ENCODE results near the gene KLHL33. TPM values are rescaled to one million over a fixed set of nuclear protein-coding genes. Genes with fewer than 3 reads are reported as not detected.

The KLHL33 gene
- total and polyA plus RNA-seq, 10 of the 15 experiments (the other 5 are each of a cell fraction or from before 2014, with no cell fraction given), result 0.01 to 0.16 (median 0.04) TPM; not detected in 5

GRCh38 chr14:20417250-20418186 is 18.4 kb downstream of the KLHL33 start:
- peaks cover 4% of the 10 kb centered on the region for H3K79me2 ChIP-seq (ENCODE audit: control insufficient read depth, insufficient read depth, low read length)
- no peak for ATAC-seq
- in situ Hi-C loops (cut with MboI) (loop anchor here (5.0 kb wide), 1 partner anchor 35 kb away; the partner anchor contains the start of gene OSGEP), intact Hi-C loops (cut with micrococcal nuclease; ENCODE audit: unreplicated experiment) (loop anchor here (5.0 kb wide), 1 partner anchor 115 kb away; no protein-coding TSS in a partner anchor)
- ChIA-PET SMC1A (ENCODE audit: uncharacterized antibody, unreplicated experiment) (interaction anchor here (0.6 to 1.1 kb wide), 3 partner anchors 72 to 191 kb away, joined by 3 to 5 read pairs (median 3); no protein-coding TSS in a partner anchor), CTCF (interaction anchor here (0.7 to 2.0 kb wide), 9 partner anchors 8 to 191 kb away, joined by 3 to 13 read pairs (median 5); no protein-coding TSS in a partner anchor), POLR2A (interaction anchor here (0.6 to 1.7 kb wide), 4 partner anchors 36 to 199 kb away, joined by 3 to 5 read pairs (median 4); partner anchors contain the start of genes APEX1, OSGEP and PIP4P1), RAD21 (ENCODE audit: unreplicated experiment) (interaction anchor here (0.8 to 1.4 kb wide), 2 partner anchors 75 to 90 kb away, joined by 3 to 5 read pairs; no protein-coding TSS in a partner anchor)
- BruUV-seq (replicated peaks), result no TSS peak
- H3K27me3 ChIP-seq (replicated peaks in 1 of 2; ENCODE audit: control insufficient read depth in 2 of 2, insufficient read depth in 2 of 2, low read length in 1 of 2), result no peaks in the 10 kb centered on the region
- H4K20me1 ChIP-seq (ENCODE audit: control insufficient read depth, insufficient read depth), result no peaks in the 10 kb centered on the region
- no peak overlapping the region for H3K9ac ChIP-seq (ENCODE audit: control insufficient read depth, insufficient read depth, low read length)
- TF ChIP-seq NRF1 (conservative IDR thresholded peaks at IDR 0.05; ENCODE audit: low read depth, low read length), result no peak
- TF ChIP-seq BHLHE40 (IDR thresholded peaks at IDR 0.05; ENCODE audit: borderline replicate concordance in 1 of 2, low read depth in 2 of 2, low read length in 1 of 2), result no peak
- no peak for TF ChIP-seq NFYB (IDR thresholded peaks at IDR 0.05; ENCODE audit: insufficient read depth, low read depth, low read length)
- no peak for TF ChIP-seq DPF2 (IDR thresholded peaks at IDR 0.05)
- no peak for TF ChIP-seq MYC (IDR thresholded peaks at IDR 0.05; ENCODE audit: insufficient read depth, insufficient read length, insufficient replicate concordance, low read length, severe bottlenecking)
- TF ChIP-seq ETV6 (conservative IDR thresholded peaks at IDR 0.05 in 1 of 2, IDR thresholded peaks at IDR 0.05 in 1 of 2; ENCODE audit: borderline replicate concordance in 1 of 2, low read depth in 1 of 2), result no peak
- no peak for TF ChIP-seq SMAD1 (IDR thresholded peaks at IDR 0.05; ENCODE audit: low read depth, partially characterized antibody)
- TF ChIP-seq RUNX3 (IDR thresholded peaks at IDR 0.05; ENCODE audit: low read length), result no peak
- TF ChIP-seq MEF2B (IDR thresholded peaks at IDR 0.05; ENCODE audit: partially characterized antibody, poor library complexity, severe bottlenecking), result no peak
- TF ChIP-seq PAX8 (IDR thresholded peaks at IDR 0.05), result no peak
- TF ChIP-seq ZBED1 (IDR thresholded peaks at IDR 0.05; ENCODE audit: borderline replicate concordance), result no peak
- no peak for TF ChIP-seq NFXL1 (IDR thresholded peaks at IDR 0.05; ENCODE audit: borderline replicate concordance)
- no peak for TF ChIP-seq SUPT20H (IDR thresholded peaks at IDR 0.05; ENCODE audit: borderline replicate concordance, control insufficient read depth, low read depth, low read length)
- no peak for TF ChIP-seq HDAC6 (IDR thresholded peaks at IDR 0.05; ENCODE audit: unreplicated experiment)
- TF ChIP-seq BCL11A (IDR thresholded peaks at IDR 0.05; ENCODE audit: low read depth, low read length), result no peak
- TF ChIP-seq HDAC2 (IDR thresholded peaks at IDR 0.05), result no peak
- no peak for TF ChIP-seq SMAD5 (IDR thresholded peaks at IDR 0.05; ENCODE audit: low read depth)
- no peak for TF ChIP-seq CHD4 (IDR thresholded peaks at IDR 0.05)
- TF ChIP-seq, protein P1, sequence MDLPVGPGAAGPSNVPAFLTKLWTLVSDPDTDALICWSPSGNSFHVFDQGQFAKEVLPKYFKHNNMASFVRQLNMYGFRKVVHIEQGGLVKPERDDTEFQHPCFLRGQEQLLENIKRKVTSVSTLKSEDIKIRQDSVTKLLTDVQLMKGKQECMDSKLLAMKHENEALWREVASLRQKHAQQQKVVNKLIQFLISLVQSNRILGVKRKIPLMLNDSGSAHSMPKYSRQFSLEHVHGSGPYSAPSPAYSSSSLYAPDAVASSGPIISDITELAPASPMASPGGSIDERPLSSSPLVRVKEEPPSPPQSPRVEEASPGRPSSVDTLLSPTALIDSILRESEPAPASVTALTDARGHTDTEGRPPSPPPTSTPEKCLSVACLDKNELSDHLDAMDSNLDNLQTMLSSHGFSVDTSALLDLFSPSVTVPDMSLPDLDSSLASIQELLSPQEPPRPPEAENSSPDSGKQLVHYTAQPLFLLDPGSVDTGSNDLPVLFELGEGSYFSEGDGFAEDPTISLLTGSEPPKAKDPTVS (IDR thresholded peaks at IDR 0.05; ENCODE audit: low read depth, low read length), result no peak
- H3K9me3 ChIP-seq (replicated peaks; ENCODE audit: control insufficient read depth, insufficient read depth, low read length), result no peaks in the 10 kb centered on the region
- WGBS (ENCODE audit: insufficient coverage, insufficient replicate concordance, low lambda C conversion rate, missing lambda C conversion rate), result 80% methylated on average over 7 of the region's 7 CpGs
- H3K4me1 ChIP-seq (ENCODE audit: control insufficient read depth, insufficient read depth, low read length), result peaks cover 4% of the 10 kb centered on the region
- no peak overlapping the region for H2AFZ ChIP-seq (ENCODE audit: control insufficient read depth, low read depth, low read length)
- no peak for FAIRE-seq
- no peaks in the 10 kb centered on the region for H3K36me3 ChIP-seq (ENCODE audit: control insufficient read depth in 2 of 2, insufficient read depth in 2 of 2, low read length in 1 of 2)
- H3K27ac ChIP-seq (ENCODE audit: control insufficient read depth, insufficient read depth), result no peak overlapping the region
- no peak overlapping the region for H3K4me3 ChIP-seq
- DNase-seq (ENCODE audit: low read depth, low spot score), result no peak
- no peak overlapping the region for H3K4me2 ChIP-seq (ENCODE audit: control insufficient read depth, insufficient read depth)

All from GM12878 (cell line).